ENCODE data around the gene RC3H1.
"Not testable (repeated sequence)": the region's sequence is repeated elsewhere in the genome, so short reads cannot be mapped to it uniquely, and the experiment has no call there.

The RC3H1 gene

GRCh38 chr1:174018565-174018964 is 3.6 kb downstream of the RC3H1 start:
- no peak for DNase-seq

- DNase-seq = no peak
These were observed 4.8 kb downstream of the RC3H1 start for GRCh38 chr1:174017231-174017970.

- DNase-seq = no peak
These were observed 8.2 kb downstream of the RC3H1 start for GRCh38 chr1:174013864-174014418.

GRCh38 chr1:174008979-174009378 is 13.2 kb downstream of the RC3H1 start:
- DNase-seq = no peak

GRCh38 chr1:174008269-174008668 is 13.9 kb downstream of the RC3H1 start:
- no peak for DNase-seq

GRCh38 chr1:174007851-174008250 is 14.3 kb downstream of the RC3H1 start:
- DNase-seq = no peak

GRCh38 chr1:174005032-174005431 is 17.1 kb downstream of the RC3H1 start:
- no peak for DNase-seq

- DNase-seq = no peak
These were observed 18.3 kb downstream of the RC3H1 start for GRCh38 chr1:174003867-174004266.

GRCh38 chr1:174001573-174001972 is 20.6 kb downstream of the RC3H1 start:
- DNase-seq = no peak

- DNase-seq = no peak
These were observed 21.8 kb downstream of the RC3H1 start for GRCh38 chr1:174000371-174000770.

- no peak for DNase-seq
These were observed 24.4 kb downstream of the RC3H1 start for GRCh38 chr1:173997791-173998190.

- no peak for DNase-seq
These were observed 25.2 kb downstream of the RC3H1 start for GRCh38 chr1:173996995-173997394.

GRCh38 chr1:173995475-173995874 is 26.7 kb downstream of the RC3H1 start:
- DNase-seq = no peak

- DNase-seq = not testable (repeated sequence)
These were observed 28.2 kb downstream of the RC3H1 start for GRCh38 chr1:173993948-173994347.

- no peak for DNase-seq
These were observed 34.1 kb downstream of the RC3H1 start for GRCh38 chr1:173988068-173988467.

- DNase-seq = no peak
These were observed 35.2 kb downstream of the RC3H1 start for GRCh38 chr1:173986951-173987350.

GRCh38 chr1:173970252-173970651 is 51.9 kb downstream of the RC3H1 start:
- no peak for DNase-seq

- DNase-seq = not testable (repeated sequence)
These were observed 56.3 kb downstream of the RC3H1 start for GRCh38 chr1:173965896-173966295.

GRCh38 chr1:173963477-173963876 is 58.7 kb downstream of the RC3H1 start:
- no peak for DNase-seq

- DNase-seq = no peak
These were observed 61.5 kb downstream of the RC3H1 start for GRCh38 chr1:173960625-173961024.

GRCh38 chr1:173954179-173954578 is 68.0 kb downstream of the RC3H1 start:
- DNase-seq = no peak

GRCh38 chr1:173948594-173948993 is 73.6 kb downstream of the RC3H1 start:
- DNase-seq = no peak

GRCh38 chr1:173946380-173946921 is 75.7 kb downstream of the RC3H1 start:
- DNase-seq = no peak

- no peak for DNase-seq
These were observed 85.1 kb downstream of the RC3H1 start for GRCh38 chr1:173937062-173937461.

- DNase-seq = no peak
These were observed 87.7 kb downstream of the RC3H1 start for GRCh38 chr1:173934440-173934839.
